ENCODE results near the gene SIN3A.
A peak's percentile ranks its signal among the peaks of the same experiment; 100 is the strongest.
"Not testable (repeated sequence)": the region's sequence is repeated elsewhere in the genome, so short reads cannot be mapped to it uniquely, and the experiment has no call there.

SIN3A gene

DNA sequence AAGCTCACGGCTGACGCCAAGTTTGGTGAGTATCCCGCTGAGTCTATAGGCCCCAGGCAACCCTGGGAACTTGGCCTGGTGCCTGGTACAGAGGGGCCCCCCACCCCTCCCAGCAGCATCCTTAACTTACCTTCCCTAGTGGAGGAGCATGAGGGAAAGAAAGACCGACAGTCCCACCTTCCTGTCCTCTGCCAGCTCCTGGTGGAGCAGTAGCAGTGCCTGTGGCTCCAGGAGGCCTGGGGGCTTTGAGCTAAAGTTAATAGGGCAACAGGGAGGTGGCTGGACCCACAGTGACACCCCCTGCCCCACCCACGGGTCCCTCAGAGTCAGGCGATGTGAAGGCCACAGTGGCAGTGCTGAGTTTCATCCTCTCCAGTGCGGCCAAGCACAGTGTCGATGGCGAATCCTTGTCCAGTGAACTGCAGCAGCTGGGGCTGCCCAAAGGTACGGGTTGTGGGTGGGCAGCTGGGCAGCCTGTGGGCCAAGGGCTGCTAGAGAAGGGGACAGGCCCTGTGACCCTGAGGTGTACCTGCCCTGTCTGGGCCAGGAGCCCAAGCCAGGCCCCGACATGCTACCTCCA lies 112.7 kb downstream of the SIN3A start:
- Histone ChIP-seq H3F3A (ENCODE audit: control insufficient read depth, insufficient read depth) (peaks cover 9% of the 10 kb centered on the region), H3K4me1 (ENCODE audit: control insufficient read depth, low read length) (peaks cover 16% of the 10 kb centered on the region), H3K4me2 (ENCODE audit: low read length) (no peak overlapping the region), H3K27ac (ENCODE audit: low read depth, low read length) (no peak overlapping the region), H4K20me1 (ENCODE audit: control insufficient read depth, insufficient read depth, low read depth, low read length) (no peaks in the 10 kb centered on the region), H3K9me3 (ENCODE audit: control insufficient read depth, insufficient read depth, low read length) (no peaks in the 10 kb centered on the region), H3K9me2 (replicated peaks; ENCODE audit: control insufficient read depth, low read length) (no peaks in the 10 kb centered on the region), H3K4me3 (ENCODE audit: low read length) (no peak overlapping the region), H3K36me3 (ENCODE audit: control insufficient read depth, low read length) (no peaks in the 10 kb centered on the region; the same call in 1 of the 2 replicates), H3K79me2 (ENCODE audit: control insufficient read depth, low read length) (peaks cover 9% of the 10 kb centered on the region), H3K27me3 (ENCODE audit: control insufficient read depth, low read length) (no peaks in the 10 kb centered on the region)
- TF ChIP-seq EZH2phosphoT487 (IDR thresholded peaks at IDR 0.05; ENCODE audit: borderline replicate concordance, low read length) (no peak), CTCF (IDR thresholded peaks at IDR 0.05; ENCODE audit: low read depth, low read length, poor library complexity, severe bottlenecking) (no peak)

DNA sequence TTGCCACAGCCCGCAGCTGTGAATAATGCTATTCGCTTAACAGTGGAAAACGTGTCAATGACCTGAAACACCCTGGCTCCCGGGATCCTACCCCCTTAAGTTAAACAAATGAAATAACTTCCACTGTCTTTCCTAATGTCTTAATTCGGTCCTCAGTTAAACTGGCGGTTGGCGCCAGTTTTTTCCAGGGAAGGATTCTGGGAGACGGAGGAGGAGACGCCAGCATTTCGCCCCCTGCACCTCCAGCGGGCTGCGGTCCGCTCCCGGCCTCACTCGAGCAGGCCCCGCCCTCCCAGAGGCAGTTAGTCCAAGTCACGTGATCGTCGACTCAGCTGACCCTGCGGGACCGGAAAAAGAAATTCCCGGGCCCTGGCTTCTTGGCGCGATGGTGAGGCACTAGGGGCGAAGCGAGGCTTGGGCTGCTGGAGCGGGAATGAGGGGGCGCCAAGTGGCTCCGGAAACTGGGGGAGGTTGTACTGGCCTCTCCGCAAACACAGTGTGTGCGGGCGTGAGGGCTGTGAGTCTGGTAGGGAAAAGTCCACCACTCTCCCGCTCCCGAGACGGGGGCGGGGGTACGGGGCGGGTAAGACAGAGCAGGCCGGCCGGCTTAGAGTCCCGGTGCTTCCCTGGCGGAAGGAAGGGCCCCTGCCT lies 115.7 kb downstream of the SIN3A start, which contains the start of gene COMMD4:
TSS of gene COMMD4 (plus strand) at position 359 of the 651 bp plus-strand sequence. CDS start at position 386, 27 bp downstream.
- no peaks in the 10 kb centered on the region for H3K27me3 ChIP-seq (ENCODE audit: control insufficient read depth, low read length)
- H3F3A ChIP-seq (ENCODE audit: control insufficient read depth, insufficient read depth) = peaks cover 4% of the 10 kb centered on the region; the same call in 1 of the 2 replicates
- no peaks in the 10 kb centered on the region for H3K9me2 ChIP-seq (replicated peaks; ENCODE audit: control insufficient read depth, low read length)
- no peaks in the 10 kb centered on the region; the same call in 1 of the 2 replicates for H3K36me3 ChIP-seq (ENCODE audit: control insufficient read depth, low read length)
- H3K4me3 ChIP-seq (ENCODE audit: low read length) = peak within 1 kb of the TSS; percentile 82
- no peak within 1 kb of the TSS for H3K27ac ChIP-seq (ENCODE audit: low read depth, low read length)
- peak within 1 kb of the TSS; percentile 88 for H3K4me2 ChIP-seq (ENCODE audit: low read length)
- no peaks in the 10 kb centered on the region for H4K20me1 ChIP-seq (ENCODE audit: control insufficient read depth, insufficient read depth, low read depth, low read length)
- no peaks in the 10 kb centered on the region for H3K9me3 ChIP-seq (ENCODE audit: control insufficient read depth, insufficient read depth, low read length)
- H3K4me1 ChIP-seq (ENCODE audit: control insufficient read depth, low read length) = peaks cover 14% of the 10 kb centered on the region
- no peak for TF ChIP-seq EZH2phosphoT487 (IDR thresholded peaks at IDR 0.05; ENCODE audit: borderline replicate concordance, low read length)
- no peak for TF ChIP-seq CTCF (IDR thresholded peaks at IDR 0.05; ENCODE audit: low read depth, low read length, poor library complexity, severe bottlenecking)
- H3K79me2 ChIP-seq (ENCODE audit: control insufficient read depth, low read length) = peaks cover 9% of the 10 kb centered on the region

- Histone ChIP-seq H3K4me2 (ENCODE audit: low read length) (peak overlapping the region; percentile 88), H3K27ac (ENCODE audit: low read depth, low read length) (no peak overlapping the region), H3K9me3 (ENCODE audit: control insufficient read depth, insufficient read depth, low read length) (no peaks in the 10 kb centered on the region), H3K9me2 (replicated peaks; ENCODE audit: control insufficient read depth, low read length) (no peaks in the 10 kb centered on the region), H4K20me1 (ENCODE audit: control insufficient read depth, insufficient read depth, low read depth, low read length) (no peaks in the 10 kb centered on the region), H3K4me1 (ENCODE audit: control insufficient read depth, low read length) (peaks cover 14% of the 10 kb centered on the region), H3F3A (ENCODE audit: control insufficient read depth, insufficient read depth) (peaks cover 4% of the 10 kb centered on the region; the same call in 1 of the 2 replicates), H3K4me3 (ENCODE audit: low read length) (peak overlapping the region; percentile 82), H3K36me3 (ENCODE audit: control insufficient read depth, low read length) (no peaks in the 10 kb centered on the region; the same call in 1 of the 2 replicates), H3K79me2 (ENCODE audit: control insufficient read depth, low read length) (peaks cover 9% of the 10 kb centered on the region), H3K27me3 (ENCODE audit: control insufficient read depth, low read length) (no peaks in the 10 kb centered on the region)
- no peak for TF ChIP-seq EZH2phosphoT487 (IDR thresholded peaks at IDR 0.05; ENCODE audit: borderline replicate concordance, low read length)
- no peak for TF ChIP-seq CTCF (IDR thresholded peaks at IDR 0.05; ENCODE audit: low read depth, low read length, poor library complexity, severe bottlenecking)
Observed at GRCh38 chr15:75335313-75335704, 116.2 kb downstream of the SIN3A start.

DNA sequence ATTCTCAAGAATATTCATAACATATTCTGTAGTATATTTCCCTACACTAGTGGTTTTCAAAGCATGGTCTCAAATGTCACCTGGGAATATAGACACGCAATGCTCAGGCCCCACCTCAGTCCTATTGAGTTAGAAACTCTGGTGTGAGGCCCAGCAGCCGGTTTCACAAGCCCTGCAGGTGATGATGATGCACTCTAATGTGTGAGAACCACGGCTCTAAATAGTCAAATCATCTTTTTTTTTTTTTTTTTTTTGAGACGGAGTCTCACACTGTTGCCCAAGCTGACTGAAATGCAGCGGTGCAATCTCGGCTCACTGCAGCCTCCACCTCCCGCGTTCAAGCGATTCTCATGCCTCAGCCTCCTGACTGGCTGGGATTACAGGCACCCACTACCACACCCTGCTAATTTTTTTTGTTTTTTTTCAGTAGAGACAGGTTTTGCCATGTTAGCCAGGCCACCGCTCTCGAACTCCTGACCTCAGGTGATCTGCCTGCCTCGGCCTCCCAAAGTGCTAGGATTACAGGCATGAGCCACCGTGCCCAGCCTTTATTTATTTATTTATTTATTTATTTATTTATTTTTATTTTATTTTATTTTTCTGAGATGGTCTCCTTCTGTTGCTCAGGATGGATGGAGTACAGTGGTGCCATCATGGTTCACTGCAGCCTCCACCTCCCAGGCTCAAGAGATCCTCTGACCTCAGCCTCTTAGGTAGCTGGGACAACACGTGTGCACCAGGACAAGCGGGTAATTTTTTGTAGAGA lies 117.7 kb downstream of the SIN3A start:
- not testable (repeated sequence) for H4K20me1 ChIP-seq (ENCODE audit: control insufficient read depth, insufficient read depth, low read depth, low read length); H3K4me3 ChIP-seq (ENCODE audit: low read length); H3K27ac ChIP-seq (ENCODE audit: low read depth, low read length); H3F3A ChIP-seq (ENCODE audit: control insufficient read depth, insufficient read depth); H3K79me2 ChIP-seq (ENCODE audit: control insufficient read depth, low read length); H3K9me2 ChIP-seq (replicated peaks; ENCODE audit: control insufficient read depth, low read length); H3K27me3 ChIP-seq (ENCODE audit: control insufficient read depth, low read length); H3K36me3 ChIP-seq (ENCODE audit: control insufficient read depth, low read length); H3K4me2 ChIP-seq (ENCODE audit: low read length); H3K9me3 ChIP-seq (ENCODE audit: control insufficient read depth, insufficient read depth, low read length)
- peaks cover 14% of the 10 kb centered on the region for H3K4me1 ChIP-seq (ENCODE audit: control insufficient read depth, low read length)

GRCh38 chr15:75332093-75332492 lies 119.4 kb downstream of the SIN3A start:
- not testable (repeated sequence) for H4K20me1 ChIP-seq (ENCODE audit: control insufficient read depth, insufficient read depth, low read depth, low read length); H3K4me3 ChIP-seq (ENCODE audit: low read length); H3K9me2 ChIP-seq (replicated peaks; ENCODE audit: control insufficient read depth, low read length); H3K4me2 ChIP-seq (ENCODE audit: low read length); H3K27ac ChIP-seq (ENCODE audit: low read depth, low read length); H3F3A ChIP-seq (ENCODE audit: control insufficient read depth, insufficient read depth); H3K79me2 ChIP-seq (ENCODE audit: control insufficient read depth, low read length); H3K27me3 ChIP-seq (ENCODE audit: control insufficient read depth, low read length); H3K36me3 ChIP-seq (ENCODE audit: control insufficient read depth, low read length); H3K9me3 ChIP-seq (ENCODE audit: control insufficient read depth, insufficient read depth, low read length)
- H3K4me1 ChIP-seq (ENCODE audit: control insufficient read depth, low read length) = peaks cover 26% of the 10 kb centered on the region
